RWPE2 (cell line): Measurements from ENCODE around the gene GRIP2.
"Not testable (repeated sequence)": the region's sequence is repeated elsewhere in the genome, so short reads cannot be mapped to it uniquely, and the experiment has no call there.

Experiments used
- ATAC-seq: fragments of 200-7000 bp; cut with Tn5 transposase; 3 replicates; pipeline ENCODE4 v1.9.1; 2021; ENCODE audit warnings: low read depth
- DNase-seq: peaks from one replicate; pipeline ENCODE4 v3.0.0-alpha.2; 2020; ENCODE audit warnings: low spot score
- H3K27ac ChIP-seq: fragments of 450-650 bp; 2 replicates; pipeline ENCODE4 v1.5.1; 2017; ENCODE audit warnings: mild to moderate bottlenecking; ENCODE audit not compliant: poor library complexity, severe bottlenecking
- H3K27me3 ChIP-seq: fragments of 250-450 bp; sonication (Bioruptor Pico); 2 replicates; pipeline ENCODE4 v1.5.1; 2021; ENCODE audit warnings: mild to moderate bottlenecking, moderate library complexity; ENCODE audit not compliant: insufficient read depth, poor library complexity, severe bottlenecking
- H3K36me3 ChIP-seq: fragments of 250-450 bp; sonication (Bioruptor Pico); 2 replicates; pipeline ENCODE4 v1.5.1; 2020; ENCODE audit warnings: low read depth, mild to moderate bottlenecking, moderate library complexity
- H3K4me1 ChIP-seq: fragments of 250-450 bp; sonication (Bioruptor Pico); 2 replicates; pipeline ENCODE4 v1.5.1; 2021; ENCODE audit warnings: mild to moderate bottlenecking, moderate library complexity; ENCODE audit not compliant: insufficient read depth, poor library complexity, severe bottlenecking
- H3K4me3 ChIP-seq: fragments of 250-450 bp; sonication (Bioruptor Pico); 2 replicates; pipeline ENCODE4 v1.5.1; 2021; ENCODE audit warnings: mild to moderate bottlenecking, moderate library complexity; ENCODE audit not compliant: severe bottlenecking
- H3K9me3 ChIP-seq: fragments of 250-450 bp; sonication (Bioruptor Pico); 2 replicates; pipeline ENCODE4 v1.5.1; 2021; ENCODE audit warnings: mild to moderate bottlenecking, moderate library complexity; ENCODE audit not compliant: severe bottlenecking
- CTCF ChIP-seq: fragments of 450-650 bp; IDR thresholded peaks from one replicate; pipeline ENCODE4 v1.5.1; 2017; ENCODE audit warnings: mild to moderate bottlenecking, moderate library complexity; ENCODE audit not compliant: poor library complexity, severe bottlenecking

Gene GRIP2

GRCh38 chr3:14519406-14519805 lies 20.7 kb downstream of the GRIP2 start:
- H3K27me3 ChIP-seq, result no peaks in the 10 kb centered on the region
- TF ChIP-seq CTCF, result no peak
- H3K9me3 ChIP-seq, result no peaks in the 10 kb centered on the region
- no peaks in the 10 kb centered on the region for H3K4me1 ChIP-seq
- no peak overlapping the region for H3K4me3 ChIP-seq
- H3K36me3 ChIP-seq, result no peaks in the 10 kb centered on the region
- H3K27ac ChIP-seq, result no peak overlapping the region
- ATAC-seq (no peak), DNase-seq (no peak)

GRCh38 chr3:14518893-14519292 lies 21.2 kb downstream of the GRIP2 start:
- ATAC-seq (no peak), DNase-seq (peak; percentile 22)
- Histone ChIP-seq H3K27me3 (no peaks in the 10 kb centered on the region), H3K27ac (no peak overlapping the region), H3K4me1 (no peaks in the 10 kb centered on the region), H3K4me3 (no peak overlapping the region), H3K36me3 (no peaks in the 10 kb centered on the region), H3K9me3 (no peaks in the 10 kb centered on the region)
- no peak for TF ChIP-seq CTCF

- no peaks in the 10 kb centered on the region for H3K27me3 ChIP-seq
- no peaks in the 10 kb centered on the region for H3K36me3 ChIP-seq
- H3K4me3 ChIP-seq, result no peak overlapping the region
- H3K27ac ChIP-seq, result no peak overlapping the region
- no peaks in the 10 kb centered on the region for H3K9me3 ChIP-seq
- peak; percentile 35 for DNase-seq
- H3K4me1 ChIP-seq, result no peaks in the 10 kb centered on the region
- TF ChIP-seq CTCF, result no peak
- ATAC-seq, result no peak
Measured at GRCh38 chr3:14518432-14518802, 21.7 kb downstream of the GRIP2 start.

GRCh38 chr3:14517601-14518431 lies 22.3 kb downstream of the GRIP2 start:
- ATAC-seq (no peak; the same call in 2 of the 3 replicates), DNase-seq (peak; percentile 39)
- H3K36me3 ChIP-seq, result no peaks in the 10 kb centered on the region
- H3K4me1 ChIP-seq, result no peaks in the 10 kb centered on the region
- no peak overlapping the region for H3K27ac ChIP-seq
- no peaks in the 10 kb centered on the region for H3K27me3 ChIP-seq
- no peaks in the 10 kb centered on the region for H3K9me3 ChIP-seq
- H3K4me3 ChIP-seq, result no peak overlapping the region
- TF ChIP-seq CTCF, result no peak

GRCh38 chr3:14516738-14517345 lies 23.3 kb downstream of the GRIP2 start:
- Histone ChIP-seq H3K27ac (no peak overlapping the region), H3K36me3 (no peaks in the 10 kb centered on the region), H3K27me3 (no peaks in the 10 kb centered on the region), H3K4me1 (no peaks in the 10 kb centered on the region), H3K9me3 (no peaks in the 10 kb centered on the region), H3K4me3 (no peak overlapping the region)
- peak; percentile 30 for DNase-seq
- ATAC-seq, result no peak
- no peak for TF ChIP-seq CTCF

GRCh38 chr3:14515526-14515925 lies 24.6 kb downstream of the GRIP2 start:
- H3K9me3 ChIP-seq, DNase-seq, ATAC-seq, H3K27me3 ChIP-seq, H3K36me3 ChIP-seq, H3K4me1 ChIP-seq, H3K27ac ChIP-seq, H3K4me3 ChIP-seq: not testable (repeated sequence)
